ENCODE results near the gene PCDHGA1.

- no peak for TF ChIP-seq POLR2A (IDR thresholded peaks at IDR 0.05)
- no peak for TF ChIP-seq CTCF (IDR thresholded peaks at IDR 0.05 in 8 of 11, conservative IDR thresholded peaks at IDR 0.05 in 3 of 11)
- TF ChIP-seq POLR2AphosphoS5 (IDR thresholded peaks at IDR 0.05) = no peak
Observed at GRCh38 chr5:141422742-141423291, 92.5 kb downstream of the PCDHGA1 start.

Measured in spleen (tissue), 7 donors.